ENCODE data around the gene PCGF5. TPM values are rescaled to one million over a fixed set of nuclear protein-coding genes. Genes with fewer than 3 reads are reported as not detected.
"Not testable (repeated sequence)": the region's sequence is repeated elsewhere in the genome, so short reads cannot be mapped to it uniquely, and the experiment has no call there.

PCGF5 gene
- total and polyA plus RNA-seq, 2 of the 8 experiments (the other 6 are each of a cell fraction or from before 2014, with no cell fraction given): 5.8 to 8.4 TPM

GRCh38 chr10:91302946-91303345, 82.5 kb downstream of the PCGF5 start:
- H2BK5ac ChIP-seq (ENCODE audit: low read depth, low read length); H3K79me1 ChIP-seq (ENCODE audit: low read depth, low read length); H4K20me1 ChIP-seq (replicated peaks in 1 of 2; ENCODE audit: control insufficient read depth in 1 of 2, insufficient read depth in 2 of 2, low read length in 2 of 2); H2BK20ac ChIP-seq (ENCODE audit: low read length); H3K4ac ChIP-seq (replicated peaks; ENCODE audit: insufficient read length, low read depth, low read length); H2AFZ ChIP-seq (ENCODE audit: low read length); H4K5ac ChIP-seq (ENCODE audit: insufficient read length, low read depth, low read length); H3K36me3 ChIP-seq (ENCODE audit: control insufficient read depth in 2 of 4, insufficient read depth in 4 of 4, low read length in 3 of 4); H3K79me2 ChIP-seq (ENCODE audit: control insufficient read depth in 1 of 2, insufficient read depth in 2 of 2, low read length in 2 of 2); H3K23ac ChIP-seq (ENCODE audit: insufficient read length); DNase-seq (ENCODE audit: low read depth in 1 of 2, low spot score in 2 of 2); H3K4me2 ChIP-seq (ENCODE audit: insufficient read depth in 1 of 2, low read depth in 2 of 2, low read length in 2 of 2); H3K56ac ChIP-seq (replicated peaks; ENCODE audit: insufficient read length, low read depth, low read length); H3K27ac ChIP-seq (ENCODE audit: low read depth, low read length); H2BK12ac ChIP-seq (ENCODE audit: low read depth, low read length); FAIRE-seq; POLR2A ChIA-PET (ENCODE audit: partially characterized antibody); H2BK120ac ChIP-seq (replicated peaks; ENCODE audit: low read depth, low read length); H2AK5ac ChIP-seq (ENCODE audit: low read depth, low read length); H3K9me3 ChIP-seq (ENCODE audit: insufficient read depth in 2 of 2, low read depth in 1 of 2, low read length in 1 of 2); H4K8ac ChIP-seq (ENCODE audit: extremely low read depth, insufficient read depth, low read length); H3K4me3 ChIP-seq (ENCODE audit: extremely low read depth in 1 of 4, insufficient read depth in 2 of 4, low read depth in 3 of 4, low read length in 4 of 4); H3K14ac ChIP-seq (ENCODE audit: insufficient read length); H3K18ac ChIP-seq (ENCODE audit: extremely low read depth, low read length); H3K9ac ChIP-seq (replicated peaks in 1 of 4; ENCODE audit: extremely low read depth in 1 of 4, low read depth in 3 of 4, low read length in 3 of 4); H2BK15ac ChIP-seq (ENCODE audit: low read length); H3K23me2 ChIP-seq (ENCODE audit: low read depth, low read length); H4K91ac ChIP-seq (replicated peaks; ENCODE audit: insufficient read length, low read length); H3K27me3 ChIP-seq (replicated peaks in 1 of 4; ENCODE audit: control insufficient read depth in 3 of 4, extremely low read depth in 1 of 4, insufficient read depth in 3 of 4, low read length in 3 of 4); H3K4me1 ChIP-seq (replicated peaks in 1 of 4; ENCODE audit: control insufficient read depth in 3 of 4, insufficient read depth in 4 of 4, low read length in 3 of 4); CTCF ChIA-PET (ENCODE audit: partially characterized antibody): not testable (repeated sequence)
- WGBS, 2 experiments (ENCODE audit: extremely low coverage in 1 of 2, insufficient coverage in 1 of 2, insufficient read length in 1 of 2, insufficient replicate concordance in 2 of 2, low coverage in 1 of 2, low lambda C conversion rate in 2 of 2, missing lambda C conversion rate in 1 of 2): 87% methylated on average over 3 of the region's 3 CpGs; no CpG with 5 or more reads in 1 of the 2 experiments

GRCh38 chr10:91305979-91306378, 85.5 kb downstream of the PCGF5 start:
- H3K4me3 ChIP-seq (ENCODE audit: extremely low read depth in 1 of 4, insufficient read depth in 2 of 4, low read depth in 3 of 4, low read length in 4 of 4); H2AK5ac ChIP-seq (ENCODE audit: low read depth, low read length); DNase-seq (ENCODE audit: low read depth in 1 of 2, low spot score in 2 of 2); H3K4ac ChIP-seq (replicated peaks; ENCODE audit: insufficient read length, low read depth, low read length); H2BK12ac ChIP-seq (ENCODE audit: low read depth, low read length); FAIRE-seq; CTCF ChIA-PET (ENCODE audit: partially characterized antibody); H3K4me1 ChIP-seq (replicated peaks in 1 of 4; ENCODE audit: control insufficient read depth in 3 of 4, insufficient read depth in 4 of 4, low read length in 3 of 4); H4K5ac ChIP-seq (ENCODE audit: insufficient read length, low read depth, low read length); H3K14ac ChIP-seq (ENCODE audit: insufficient read length); H3K9me3 ChIP-seq (ENCODE audit: insufficient read depth in 2 of 2, low read depth in 1 of 2, low read length in 1 of 2); H2BK120ac ChIP-seq (replicated peaks; ENCODE audit: low read depth, low read length); H3K9ac ChIP-seq (replicated peaks in 1 of 4; ENCODE audit: extremely low read depth in 1 of 4, low read depth in 3 of 4, low read length in 3 of 4); H4K91ac ChIP-seq (replicated peaks; ENCODE audit: insufficient read length, low read length); H3K23me2 ChIP-seq (ENCODE audit: low read depth, low read length); H3K27ac ChIP-seq (ENCODE audit: low read depth, low read length); POLR2A ChIA-PET (ENCODE audit: partially characterized antibody); H4K20me1 ChIP-seq (replicated peaks in 1 of 2; ENCODE audit: control insufficient read depth in 1 of 2, insufficient read depth in 2 of 2, low read length in 2 of 2); H2AFZ ChIP-seq (ENCODE audit: low read length); H3K23ac ChIP-seq (ENCODE audit: insufficient read length); H4K8ac ChIP-seq (ENCODE audit: extremely low read depth, insufficient read depth, low read length); H3K36me3 ChIP-seq (ENCODE audit: control insufficient read depth in 2 of 4, insufficient read depth in 4 of 4, low read length in 3 of 4); H3K18ac ChIP-seq (ENCODE audit: extremely low read depth, low read length); H3K56ac ChIP-seq (replicated peaks; ENCODE audit: insufficient read length, low read depth, low read length); H2BK20ac ChIP-seq (ENCODE audit: low read length); H3K27me3 ChIP-seq (replicated peaks in 1 of 4; ENCODE audit: control insufficient read depth in 3 of 4, extremely low read depth in 1 of 4, insufficient read depth in 3 of 4, low read length in 3 of 4); H2BK15ac ChIP-seq (ENCODE audit: low read length); H3K79me1 ChIP-seq (ENCODE audit: low read depth, low read length); H2BK5ac ChIP-seq (ENCODE audit: low read depth, low read length); H3K4me2 ChIP-seq (ENCODE audit: insufficient read depth in 1 of 2, low read depth in 2 of 2, low read length in 2 of 2); H3K79me2 ChIP-seq (ENCODE audit: control insufficient read depth in 1 of 2, insufficient read depth in 2 of 2, low read length in 2 of 2): not testable (repeated sequence)
- WGBS, 2 experiments (ENCODE audit: extremely low coverage in 1 of 2, insufficient coverage in 1 of 2, insufficient read length in 1 of 2, insufficient replicate concordance in 2 of 2, low coverage in 1 of 2, low lambda C conversion rate in 2 of 2, missing lambda C conversion rate in 1 of 2): 89% methylated on average over 7 of the region's 7 CpGs; no CpG with 5 or more reads in 1 of the 2 experiments
